ENCODE data around the gene UNK. TPM values are rescaled to one million over a fixed set of nuclear protein-coding genes. Genes with fewer than 3 reads are reported as not detected.

The UNK gene
- total and polyA plus RNA-seq, 2 donors (not counting 3 experiments of a cell fraction or from before 2014, with no cell fraction given), result 18.0 to 23.2 TPM

GRCh38 chr17:75738218-75738802 is 46.3 kb upstream of the UNK start:
- Histone ChIP-seq H3K4me3 (replicated peaks in 1 of 3; ENCODE audit: insufficient read depth in 1 of 3, low read depth in 1 of 3, low read length in 3 of 3) (no peak overlapping the region), H3K4me2 (ENCODE audit: insufficient read depth, low read length) (no peak overlapping the region), H3K36me3 (ENCODE audit: control insufficient read depth in 2 of 2, extremely low read depth in 1 of 2, insufficient read depth in 2 of 2, low read length in 2 of 2) (no peaks in the 10 kb centered on the region), H3K27ac (ENCODE audit: insufficient read depth, low read depth, low read length) (no peak overlapping the region), H3K9me3 (replicated peaks; ENCODE audit: control insufficient read depth, insufficient read depth, low read length) (no peaks in the 10 kb centered on the region), H3K27me3 (ENCODE audit: control insufficient read depth in 2 of 2, insufficient read depth in 2 of 2, low read length in 2 of 2) (no peaks in the 10 kb centered on the region), H3K4me1 (ENCODE audit: control insufficient read depth, extremely low read depth, insufficient read depth, low read length) (no peaks in the 10 kb centered on the region), H4K20me1 (replicated peaks; ENCODE audit: control insufficient read depth, extremely low read depth, insufficient read depth, low read length) (no peaks in the 10 kb centered on the region), H3K79me2 (ENCODE audit: control insufficient read depth, insufficient read depth, low read length) (no peaks in the 10 kb centered on the region), H2AFZ (ENCODE audit: low read depth, low read length) (no peak overlapping the region), H3K9me1 (replicated peaks; ENCODE audit: control insufficient read depth, extremely low read depth, insufficient read depth, low read length) (no peaks in the 10 kb centered on the region), H3K9ac (replicated peaks; ENCODE audit: extremely low read depth, insufficient read depth, low read length) (no peak overlapping the region)
- BruUV-seq (replicated peaks), result no TSS peak
- TF ChIP-seq MAX (IDR thresholded peaks at IDR 0.05; ENCODE audit: insufficient read depth, insufficient read length), result no peak
- TF ChIP-seq CTCF (IDR thresholded peaks at IDR 0.05; ENCODE audit: extremely low read depth in 1 of 2, insufficient read depth in 1 of 2, low read depth in 1 of 2, low read length in 2 of 2), result no peak
- no peak for TF ChIP-seq MYC (IDR thresholded peaks at IDR 0.05; ENCODE audit: low read depth, low read length)
- TF ChIP-seq POLR2A (IDR thresholded peaks at IDR 0.05; ENCODE audit: low read depth, low read length), result no peak
- no peak for TF ChIP-seq FOS (IDR thresholded peaks at IDR 0.05; ENCODE audit: borderline replicate concordance, insufficient read depth, low read length)
- TF ChIP-seq POLR2AphosphoS5 (IDR thresholded peaks at IDR 0.05; ENCODE audit: insufficient read depth, low read depth, low read length), result no peak
- no peak for TF ChIP-seq JUN (IDR thresholded peaks at IDR 0.05; ENCODE audit: borderline replicate concordance, insufficient read depth, insufficient read length, low read depth)
- no peak for TF ChIP-seq EZH2 (IDR thresholded peaks at IDR 0.05; ENCODE audit: borderline replicate concordance, low read depth, low read length, severe bottlenecking)
- TF ChIP-seq GATA2 (IDR thresholded peaks at IDR 0.05; ENCODE audit: insufficient read depth, insufficient read length, low read depth, low read length), result no peak
- ChIA-PET CTCF (interaction anchor here (1.0 to 5.9 kb wide), 12 partner anchors 9 to 123 kb away, joined by 3 to 35 read pairs (median 6); partner anchors contain the start of gene SMIM5), POLR2A (interaction anchor here (1.2 kb wide), 1 partner anchor 71 kb away, joined by 3 read pairs; the partner anchor contains the start of genes RECQL5 and SAP30BP)
- intact Hi-C loops (cut with micrococcal nuclease) (no loop called here), dilution Hi-C loops (cut with MboI; ENCODE audit: extremely low pct_ligation_motif_present, low sequenced_read_pairs) (no loop called here)
- DNase-seq (ENCODE audit: low read depth, low spot score) (no peak), FAIRE-seq (no peak)
